GM23338 (cell line): ENCODE data around the gene NIPAL3. TPM values are rescaled to one million over a fixed set of nuclear protein-coding genes. Genes with fewer than 3 reads are reported as not detected.

Experiments
- ATAC-seq: fragments of 200-7000 bp; cut with Tn5 transposase; 3 replicates; pipeline ENCODE4 v1.9.1; 2020
- DNase-seq: peaks from one replicate; pipeline ENCODE4 v3.0.0-alpha.2; 2015; ENCODE audit warnings: low spot score
- H2AFZ ChIP-seq: fragments of 200-600 bp; sonication (generic); 2 replicates; pipeline ENCODE4 v1.8.0; 2016; ENCODE audit warnings: antibody characterized with exemption, mild to moderate bottlenecking, moderate library complexity
- H3F3A ChIP-seq: fragments of 200-600 bp; sonication (generic); replicated peaks from 2 replicates; pipeline ENCODE4 v1.8.0; 2017; ENCODE audit warnings: antibody characterized with exemption, mixed run types, low read depth
- H3K27ac ChIP-seq: fragments of 200-600 bp; sonication (generic); 2 replicates; pipeline ENCODE4 v1.6.1; 2016; ENCODE audit warnings: low read depth
- H3K27me3 ChIP-seq: fragments of 200-600 bp; sonication (generic); 2 replicates; pipeline ENCODE4 v1.8.0; 2016; ENCODE audit warnings: mild to moderate bottlenecking, mixed run types, moderate library complexity; ENCODE audit not compliant: insufficient read depth
- H3K36me3 ChIP-seq: fragments of 200-600 bp; sonication (generic); 2 replicates; pipeline ENCODE4 v1.8.0; 2016; ENCODE audit warnings: mild to moderate bottlenecking; ENCODE audit not compliant: insufficient read depth
- H3K4me1 ChIP-seq: fragments of 200-600 bp; sonication (generic); 2 replicates; pipeline ENCODE4 v1.8.0; 2016; ENCODE audit warnings: mild to moderate bottlenecking, moderate library complexity; ENCODE audit not compliant: insufficient read depth
- H3K4me2 ChIP-seq: fragments of 200-600 bp; sonication (generic); 2 replicates; pipeline ENCODE4 v1.7.1; 2017; ENCODE audit warnings: mixed run types
- H3K4me3 ChIP-seq: fragments of 200-600 bp; sonication (generic); 2 replicates; pipeline ENCODE4 v1.6.1; 2016; ENCODE audit warnings: mixed run types
- H3K79me2 ChIP-seq: fragments of 200-600 bp; sonication (generic); replicated peaks from 2 replicates; pipeline ENCODE4 v1.8.0; 2017; ENCODE audit warnings: mild to moderate bottlenecking; ENCODE audit not compliant: insufficient read depth
- H3K9me2 ChIP-seq: fragments of 200-600 bp; sonication (generic); 2 replicates; pipeline ENCODE4 v1.8.0; 2017; ENCODE audit not compliant: insufficient read depth
- H4K20me1 ChIP-seq: fragments of 200-600 bp; sonication (generic); replicated peaks from 2 replicates; pipeline ENCODE4 v1.8.0; 2017; ENCODE audit warnings: mild to moderate bottlenecking; ENCODE audit not compliant: insufficient read depth
- H3K27ac Mint-ChIP-seq: 2 replicates; pipeline ENCODE4 v1.8.0; 2020; ENCODE audit warnings: inconsistent platforms, mild to moderate bottlenecking, moderate library complexity, mixed read lengths
- H3K27me3 Mint-ChIP-seq: 3 replicates; pipeline ENCODE4 v1.8.0; 2022; ENCODE audit warnings: low read depth, mild to moderate bottlenecking, moderate library complexity, mixed read lengths, inconsistent platforms; ENCODE audit not compliant: insufficient read depth, poor library complexity
- H3K36me3 Mint-ChIP-seq: 3 replicates; pipeline ENCODE4 v1.8.0; 2021; ENCODE audit warnings: low read depth, mild to moderate bottlenecking, inconsistent platforms, moderate library complexity, mixed read lengths
- H3K4me1 Mint-ChIP-seq: 3 replicates; pipeline ENCODE4 v1.8.0; 2020; ENCODE audit warnings: mild to moderate bottlenecking, inconsistent platforms, mixed read lengths
- H3K4me3 Mint-ChIP-seq: 3 replicates; pipeline ENCODE4 v1.8.0; 2021; ENCODE audit warnings: moderate library complexity, mild to moderate bottlenecking, inconsistent platforms, mixed read lengths
- H3K9me3 Mint-ChIP-seq: 3 replicates; pipeline ENCODE4 v1.8.0; 2020; ENCODE audit warnings: moderate library complexity, mild to moderate bottlenecking, inconsistent platforms, mixed read lengths
- CREB1 ChIP-seq: fragments of 250-450 bp; sonication (Bioruptor Pico); IDR thresholded peaks from 2 replicates; pipeline ENCODE4 v1.5.0; 2020; ENCODE audit warnings: low read depth, mild to moderate bottlenecking, moderate library complexity
- EZH2 ChIP-seq: fragments of 200-600 bp; sonication (generic); IDR thresholded peaks from one replicate; pipeline ENCODE4 v1.8.0; 2017; ENCODE audit warnings: antibody characterized with exemption, mild to moderate bottlenecking, low read depth; ENCODE audit not compliant: unreplicated experiment
- EZH2phosphoT487 ChIP-seq: fragments of 200-600 bp; sonication (generic); IDR thresholded peaks from one replicate; pipeline ENCODE4 v1.8.1; 2018; ENCODE audit warnings: antibody characterized with exemption; ENCODE audit not compliant: unreplicated experiment
- JUNB ChIP-seq: IDR thresholded peaks from one replicate; pipeline ENCODE4 v1.6.1; 2016; ENCODE audit warnings: antibody characterized with exemption; ENCODE audit not compliant: unreplicated experiment
- NANOG ChIP-seq: IDR thresholded peaks from 2 replicates; pipeline ENCODE4 v1.6.1; 2016; ENCODE audit warnings: antibody characterized with exemption, borderline replicate concordance
- POLR2AphosphoS5 ChIP-seq: IDR thresholded peaks from 2 replicates; pipeline ENCODE4 v1.6.1; 2016; ENCODE audit warnings: antibody characterized with exemption, low read depth
- STAT1 ChIP-seq: IDR thresholded peaks from one replicate; pipeline ENCODE4 v1.6.1; 2016; ENCODE audit warnings: antibody characterized with exemption; ENCODE audit not compliant: unreplicated experiment
- ZNF114 ChIP-seq: fragments of 250-450 bp; sonication (Bioruptor Pico); IDR thresholded peaks from 2 replicates; pipeline ENCODE4 v1.5.0; 2020; ENCODE audit warnings: mild to moderate bottlenecking, moderate library complexity
- ZNF331 ChIP-seq: fragments of 250-450 bp; sonication (Bioruptor Pico); IDR thresholded peaks from 2 replicates; pipeline ENCODE4 v1.5.0; 2020; ENCODE audit warnings: low read depth, mild to moderate bottlenecking, moderate library complexity
- polyA plus RNA-seq: library from polyadenylated mRNA; unstranded; fragments of >200 nt; fragmentation: Nextera tagmentation; extraction: Ambion mirVana; gene quantifications from 2 replicates; pipeline ENCODE4 v1.2.1, GENCODE V29; 2016
- total RNA-seq: library from RNA; depleted of rRNA; stranded (reverse); fragments of >200 nt; shearing (Covaris generic); gene quantifications from 2 replicates; pipeline ENCODE4 v1.2.3, GENCODE V29; 2014
- TF ChIP-seq, protein P1 (sequence below): IDR thresholded peaks from 2 replicates; pipeline ENCODE4 v1.6.1; 2016; ENCODE audit warnings: antibody characterized with exemption
- TF ChIP-seq, protein P2 (sequence below): fragments of 250-450 bp; sonication (Bioruptor Pico); IDR thresholded peaks from 2 replicates; pipeline ENCODE4 v1.5.0; 2020; ENCODE audit warnings: mild to moderate bottlenecking, moderate library complexity
- TF ChIP-seq, protein P3 (sequence below), 2 experiments: fragments of 200-600 bp in 1 of 2; sonication (generic) in 1 of 2; conservative IDR thresholded peaks; 2 replicates each; pipeline versions ENCODE4 v1.5.1 to v1.6.1; 2016 to 2017; ENCODE audit warnings: antibody characterized with exemption in 2 of 2, low read depth in 2 of 2, mild to moderate bottlenecking in 2 of 2, moderate library complexity in 1 of 2
- TF ChIP-seq, protein P4 (sequence below): IDR thresholded peaks from one replicate; pipeline ENCODE4 v1.6.1; 2018; ENCODE audit warnings: antibody characterized with exemption; ENCODE audit not compliant: unreplicated experiment

The NIPAL3 gene
- total and polyA plus RNA-seq, 2 experiments from 2014 or later: 5.5 to 9.6 TPM

DNA sequence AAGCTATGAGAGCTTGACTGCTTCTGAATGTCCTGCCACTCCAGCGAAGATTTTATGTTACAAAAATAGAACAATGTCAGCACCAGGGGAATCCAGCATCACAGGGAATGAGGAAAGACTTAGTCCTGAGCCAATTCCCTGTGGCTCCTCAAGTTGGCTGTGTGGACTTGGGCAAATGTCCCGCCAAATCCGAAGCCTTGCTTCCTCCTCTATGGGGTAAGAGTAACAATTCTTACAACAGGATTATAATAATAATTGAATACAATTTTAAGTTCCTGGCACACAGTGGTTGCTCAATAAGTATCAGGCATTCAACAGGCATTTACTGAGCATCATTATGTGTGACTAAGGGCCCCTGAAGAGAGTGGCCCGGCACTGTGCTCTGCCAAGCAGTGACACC is 46.4 kb upstream of the NIPAL3 start:
- H3K4me3 ChIP-seq: no peak overlapping the region
- ATAC-seq: no peak
- Mint-ChIP-seq H3K36me3 (no peaks in the 10 kb centered on the region), H3K27ac (no peak overlapping the region; the same call in 1 of the 2 replicates), H3K4me1 (peaks cover 8% of the 10 kb centered on the region; the same call in 1 of the 3 replicates), H3K4me3 (no peak overlapping the region), H3K9me3 (no peaks in the 10 kb centered on the region), H3K27me3 (peaks cover 2% of the 10 kb centered on the region)
- H3K9me2 ChIP-seq: no peaks in the 10 kb centered on the region
- no peak overlapping the region for H3K4me2 ChIP-seq
- no peaks in the 10 kb centered on the region for H3K27me3 ChIP-seq
- H3K36me3 ChIP-seq: no peaks in the 10 kb centered on the region
- TF ChIP-seq, protein P1, sequence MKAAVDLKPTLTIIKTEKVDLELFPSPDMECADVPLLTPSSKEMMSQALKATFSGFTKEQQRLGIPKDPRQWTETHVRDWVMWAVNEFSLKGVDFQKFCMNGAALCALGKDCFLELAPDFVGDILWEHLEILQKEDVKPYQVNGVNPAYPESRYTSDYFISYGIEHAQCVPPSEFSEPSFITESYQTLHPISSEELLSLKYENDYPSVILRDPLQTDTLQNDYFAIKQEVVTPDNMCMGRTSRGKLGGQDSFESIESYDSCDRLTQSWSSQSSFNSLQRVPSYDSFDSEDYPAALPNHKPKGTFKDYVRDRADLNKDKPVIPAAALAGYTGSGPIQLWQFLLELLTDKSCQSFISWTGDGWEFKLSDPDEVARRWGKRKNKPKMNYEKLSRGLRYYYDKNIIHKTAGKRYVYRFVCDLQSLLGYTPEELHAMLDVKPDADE: no peak
- TF ChIP-seq EZH2phosphoT487 (no peak), POLR2AphosphoS5 (no peak), STAT1 (no peak), ZNF331 (CRISPR knock-in tag) (no peak), NANOG (no peak), ZNF114 (no peak), EZH2 (no peak), CREB1 (CRISPR knock-in tag) (no peak), JUNB (no peak)
- TF ChIP-seq, protein P2, sequence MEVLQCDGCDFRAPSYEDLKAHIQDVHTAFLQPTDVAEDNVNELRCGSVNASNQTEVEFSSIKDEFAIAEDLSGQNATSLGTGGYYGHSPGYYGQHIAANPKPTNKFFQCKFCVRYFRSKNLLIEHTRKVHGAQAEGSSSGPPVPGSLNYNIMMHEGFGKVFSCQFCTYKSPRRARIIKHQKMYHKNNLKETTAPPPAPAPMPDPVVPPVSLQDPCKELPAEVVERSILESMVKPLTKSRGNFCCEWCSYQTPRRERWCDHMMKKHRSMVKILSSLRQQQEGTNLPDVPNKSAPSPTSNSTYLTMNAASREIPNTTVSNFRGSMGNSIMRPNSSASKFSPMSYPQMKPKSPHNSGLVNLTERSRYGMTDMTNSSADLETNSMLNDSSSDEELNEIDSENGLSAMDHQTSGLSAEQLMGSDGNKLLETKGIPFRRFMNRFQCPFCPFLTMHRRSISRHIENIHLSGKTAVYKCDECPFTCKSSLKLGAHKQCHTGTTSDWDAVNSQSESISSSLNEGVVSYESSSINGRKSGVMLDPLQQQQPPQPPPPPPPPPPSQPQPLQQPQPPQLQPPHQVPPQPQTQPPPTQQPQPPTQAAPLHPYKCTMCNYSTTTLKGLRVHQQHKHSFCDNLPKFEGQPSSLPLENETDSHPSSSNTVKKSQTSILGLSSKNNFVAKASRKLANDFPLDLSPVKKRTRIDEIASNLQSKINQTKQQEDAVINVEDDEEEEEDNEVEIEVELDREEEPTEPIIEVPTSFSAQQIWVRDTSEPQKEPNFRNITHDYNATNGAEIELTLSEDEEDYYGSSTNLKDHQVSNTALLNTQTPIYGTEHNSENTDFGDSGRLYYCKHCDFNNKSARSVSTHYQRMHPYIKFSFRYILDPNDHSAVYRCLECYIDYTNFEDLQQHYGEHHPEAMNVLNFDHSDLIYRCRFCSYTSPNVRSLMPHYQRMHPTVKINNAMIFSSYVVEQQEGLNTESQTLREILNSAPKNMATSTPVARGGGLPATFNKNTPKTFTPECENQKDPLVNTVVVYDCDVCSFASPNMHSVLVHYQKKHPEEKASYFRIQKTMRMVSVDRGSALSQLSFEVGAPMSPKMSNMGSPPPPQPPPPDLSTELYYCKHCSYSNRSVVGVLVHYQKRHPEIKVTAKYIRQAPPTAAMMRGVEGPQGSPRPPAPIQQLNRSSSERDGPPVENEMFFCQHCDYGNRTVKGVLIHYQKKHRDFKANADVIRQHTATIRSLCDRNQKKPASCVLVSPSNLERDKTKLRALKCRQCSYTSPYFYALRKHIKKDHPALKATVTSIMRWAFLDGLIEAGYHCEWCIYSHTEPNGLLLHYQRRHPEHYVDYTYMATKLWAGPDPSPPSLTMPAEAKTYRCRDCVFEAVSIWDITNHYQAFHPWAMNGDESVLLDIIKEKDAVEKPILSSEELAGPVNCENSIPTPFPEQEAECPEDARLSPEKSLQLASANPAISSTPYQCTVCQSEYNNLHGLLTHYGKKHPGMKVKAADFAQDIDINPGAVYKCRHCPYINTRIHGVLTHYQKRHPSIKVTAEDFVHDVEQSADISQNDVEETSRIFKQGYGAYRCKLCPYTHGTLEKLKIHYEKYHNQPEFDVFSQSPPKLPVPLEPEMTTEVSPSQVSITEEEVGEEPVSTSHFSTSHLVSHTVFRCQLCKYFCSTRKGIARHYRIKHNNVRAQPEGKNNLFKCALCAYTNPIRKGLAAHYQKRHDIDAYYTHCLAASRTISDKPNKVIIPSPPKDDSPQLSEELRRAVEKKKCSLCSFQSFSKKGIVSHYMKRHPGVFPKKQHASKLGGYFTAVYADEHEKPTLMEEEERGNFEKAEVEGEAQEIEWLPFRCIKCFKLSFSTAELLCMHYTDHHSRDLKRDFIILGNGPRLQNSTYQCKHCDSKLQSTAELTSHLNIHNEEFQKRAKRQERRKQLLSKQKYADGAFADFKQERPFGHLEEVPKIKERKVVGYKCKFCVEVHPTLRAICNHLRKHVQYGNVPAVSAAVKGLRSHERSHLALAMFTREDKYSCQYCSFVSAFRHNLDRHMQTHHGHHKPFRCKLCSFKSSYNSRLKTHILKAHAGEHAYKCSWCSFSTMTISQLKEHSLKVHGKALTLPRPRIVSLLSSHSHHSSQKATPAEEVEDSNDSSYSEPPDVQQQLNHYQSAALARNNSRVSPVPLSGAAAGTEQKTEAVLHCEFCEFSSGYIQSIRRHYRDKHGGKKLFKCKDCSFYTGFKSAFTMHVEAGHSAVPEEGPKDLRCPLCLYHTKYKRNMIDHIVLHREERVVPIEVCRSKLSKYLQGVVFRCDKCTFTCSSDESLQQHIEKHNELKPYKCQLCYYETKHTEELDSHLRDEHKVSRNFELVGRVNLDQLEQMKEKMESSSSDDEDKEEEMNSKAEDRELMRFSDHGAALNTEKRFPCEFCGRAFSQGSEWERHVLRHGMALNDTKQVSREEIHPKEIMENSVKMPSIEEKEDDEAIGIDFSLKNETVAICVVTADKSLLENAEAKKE: no peak
- TF ChIP-seq, protein P3, sequence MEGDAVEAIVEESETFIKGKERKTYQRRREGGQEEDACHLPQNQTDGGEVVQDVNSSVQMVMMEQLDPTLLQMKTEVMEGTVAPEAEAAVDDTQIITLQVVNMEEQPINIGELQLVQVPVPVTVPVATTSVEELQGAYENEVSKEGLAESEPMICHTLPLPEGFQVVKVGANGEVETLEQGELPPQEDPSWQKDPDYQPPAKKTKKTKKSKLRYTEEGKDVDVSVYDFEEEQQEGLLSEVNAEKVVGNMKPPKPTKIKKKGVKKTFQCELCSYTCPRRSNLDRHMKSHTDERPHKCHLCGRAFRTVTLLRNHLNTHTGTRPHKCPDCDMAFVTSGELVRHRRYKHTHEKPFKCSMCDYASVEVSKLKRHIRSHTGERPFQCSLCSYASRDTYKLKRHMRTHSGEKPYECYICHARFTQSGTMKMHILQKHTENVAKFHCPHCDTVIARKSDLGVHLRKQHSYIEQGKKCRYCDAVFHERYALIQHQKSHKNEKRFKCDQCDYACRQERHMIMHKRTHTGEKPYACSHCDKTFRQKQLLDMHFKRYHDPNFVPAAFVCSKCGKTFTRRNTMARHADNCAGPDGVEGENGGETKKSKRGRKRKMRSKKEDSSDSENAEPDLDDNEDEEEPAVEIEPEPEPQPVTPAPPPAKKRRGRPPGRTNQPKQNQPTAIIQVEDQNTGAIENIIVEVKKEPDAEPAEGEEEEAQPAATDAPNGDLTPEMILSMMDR (conservative IDR thresholded peaks at IDR 0.05; ENCODE audit: low read depth in 2 of 2): no peak
- TF ChIP-seq, protein P4, sequence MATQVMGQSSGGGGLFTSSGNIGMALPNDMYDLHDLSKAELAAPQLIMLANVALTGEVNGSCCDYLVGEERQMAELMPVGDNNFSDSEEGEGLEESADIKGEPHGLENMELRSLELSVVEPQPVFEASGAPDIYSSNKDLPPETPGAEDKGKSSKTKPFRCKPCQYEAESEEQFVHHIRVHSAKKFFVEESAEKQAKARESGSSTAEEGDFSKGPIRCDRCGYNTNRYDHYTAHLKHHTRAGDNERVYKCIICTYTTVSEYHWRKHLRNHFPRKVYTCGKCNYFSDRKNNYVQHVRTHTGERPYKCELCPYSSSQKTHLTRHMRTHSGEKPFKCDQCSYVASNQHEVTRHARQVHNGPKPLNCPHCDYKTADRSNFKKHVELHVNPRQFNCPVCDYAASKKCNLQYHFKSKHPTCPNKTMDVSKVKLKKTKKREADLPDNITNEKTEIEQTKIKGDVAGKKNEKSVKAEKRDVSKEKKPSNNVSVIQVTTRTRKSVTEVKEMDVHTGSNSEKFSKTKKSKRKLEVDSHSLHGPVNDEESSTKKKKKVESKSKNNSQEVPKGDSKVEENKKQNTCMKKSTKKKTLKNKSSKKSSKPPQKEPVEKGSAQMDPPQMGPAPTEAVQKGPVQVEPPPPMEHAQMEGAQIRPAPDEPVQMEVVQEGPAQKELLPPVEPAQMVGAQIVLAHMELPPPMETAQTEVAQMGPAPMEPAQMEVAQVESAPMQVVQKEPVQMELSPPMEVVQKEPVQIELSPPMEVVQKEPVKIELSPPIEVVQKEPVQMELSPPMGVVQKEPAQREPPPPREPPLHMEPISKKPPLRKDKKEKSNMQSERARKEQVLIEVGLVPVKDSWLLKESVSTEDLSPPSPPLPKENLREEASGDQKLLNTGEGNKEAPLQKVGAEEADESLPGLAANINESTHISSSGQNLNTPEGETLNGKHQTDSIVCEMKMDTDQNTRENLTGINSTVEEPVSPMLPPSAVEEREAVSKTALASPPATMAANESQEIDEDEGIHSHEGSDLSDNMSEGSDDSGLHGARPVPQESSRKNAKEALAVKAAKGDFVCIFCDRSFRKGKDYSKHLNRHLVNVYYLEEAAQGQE: no peak
- no peaks in the 10 kb centered on the region for H3F3A ChIP-seq
- no peaks in the 10 kb centered on the region for H3K4me1 ChIP-seq
- H2AFZ ChIP-seq: no peak overlapping the region
- no peak overlapping the region for H3K27ac ChIP-seq
- DNase-seq: no peak
- no peaks in the 10 kb centered on the region for H3K79me2 ChIP-seq
- H4K20me1 ChIP-seq: no peaks in the 10 kb centered on the region
